ENCODE data around the gene HTR2B. TPM values are rescaled to one million over a fixed set of nuclear protein-coding genes. Genes with fewer than 3 reads are reported as not detected.

HTR2B gene
- total RNA-seq, 1 experiment from 2014 or later, result not detected

DNA sequence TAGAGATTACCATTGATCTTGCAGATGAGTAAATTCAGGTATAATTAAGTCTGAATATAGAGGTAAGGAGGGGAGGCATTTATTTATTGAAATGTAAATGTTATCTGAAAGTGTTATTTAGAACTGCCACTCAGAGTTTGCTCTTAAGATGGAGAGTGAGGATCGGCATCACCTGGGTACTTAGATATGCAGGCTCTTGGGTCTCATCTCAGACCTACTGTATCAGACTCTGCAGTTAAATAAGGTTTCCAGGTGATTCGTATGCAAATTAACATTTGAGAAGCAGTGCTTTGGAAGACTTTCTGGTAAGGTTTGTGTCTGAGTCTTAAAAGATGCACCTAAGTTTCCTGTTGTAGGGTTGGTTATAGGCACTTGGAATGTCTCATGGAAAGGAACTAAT, 9.2 kb downstream of the HTR2B start (continued):
- no peak for TF ChIP-seq ZNF423 (CRISPR knock-in tag; IDR thresholded peaks at IDR 0.05)
- TF ChIP-seq ZNF138 (CRISPR knock-in tag; conservative IDR thresholded peaks at IDR 0.05), result no peak
- no peak for TF ChIP-seq FOXK1 (CRISPR knock-in tag; IDR thresholded peaks at IDR 0.05)
- TF ChIP-seq, protein P1, sequence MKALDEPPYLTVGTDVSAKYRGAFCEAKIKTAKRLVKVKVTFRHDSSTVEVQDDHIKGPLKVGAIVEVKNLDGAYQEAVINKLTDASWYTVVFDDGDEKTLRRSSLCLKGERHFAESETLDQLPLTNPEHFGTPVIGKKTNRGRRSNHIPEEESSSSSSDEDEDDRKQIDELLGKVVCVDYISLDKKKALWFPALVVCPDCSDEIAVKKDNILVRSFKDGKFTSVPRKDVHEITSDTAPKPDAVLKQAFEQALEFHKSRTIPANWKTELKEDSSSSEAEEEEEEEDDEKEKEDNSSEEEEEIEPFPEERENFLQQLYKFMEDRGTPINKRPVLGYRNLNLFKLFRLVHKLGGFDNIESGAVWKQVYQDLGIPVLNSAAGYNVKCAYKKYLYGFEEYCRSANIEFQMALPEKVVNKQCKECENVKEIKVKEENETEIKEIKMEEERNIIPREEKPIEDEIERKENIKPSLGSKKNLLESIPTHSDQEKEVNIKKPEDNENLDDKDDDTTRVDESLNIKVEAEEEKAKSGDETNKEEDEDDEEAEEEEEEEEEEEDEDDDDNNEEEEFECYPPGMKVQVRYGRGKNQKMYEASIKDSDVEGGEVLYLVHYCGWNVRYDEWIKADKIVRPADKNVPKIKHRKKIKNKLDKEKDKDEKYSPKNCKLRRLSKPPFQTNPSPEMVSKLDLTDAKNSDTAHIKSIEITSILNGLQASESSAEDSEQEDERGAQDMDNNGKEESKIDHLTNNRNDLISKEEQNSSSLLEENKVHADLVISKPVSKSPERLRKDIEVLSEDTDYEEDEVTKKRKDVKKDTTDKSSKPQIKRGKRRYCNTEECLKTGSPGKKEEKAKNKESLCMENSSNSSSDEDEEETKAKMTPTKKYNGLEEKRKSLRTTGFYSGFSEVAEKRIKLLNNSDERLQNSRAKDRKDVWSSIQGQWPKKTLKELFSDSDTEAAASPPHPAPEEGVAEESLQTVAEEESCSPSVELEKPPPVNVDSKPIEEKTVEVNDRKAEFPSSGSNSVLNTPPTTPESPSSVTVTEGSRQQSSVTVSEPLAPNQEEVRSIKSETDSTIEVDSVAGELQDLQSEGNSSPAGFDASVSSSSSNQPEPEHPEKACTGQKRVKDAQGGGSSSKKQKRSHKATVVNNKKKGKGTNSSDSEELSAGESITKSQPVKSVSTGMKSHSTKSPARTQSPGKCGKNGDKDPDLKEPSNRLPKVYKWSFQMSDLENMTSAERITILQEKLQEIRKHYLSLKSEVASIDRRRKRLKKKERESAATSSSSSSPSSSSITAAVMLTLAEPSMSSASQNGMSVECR (CRISPR knock-in tag; IDR thresholded peaks at IDR 0.05; ENCODE audit: borderline replicate concordance), result no peak
- TF ChIP-seq ESRRA (CRISPR knock-in tag; IDR thresholded peaks at IDR 0.05; ENCODE audit: borderline replicate concordance), result no peak

GRCh38 chr2:231113489-231113888, 11.4 kb downstream of the HTR2B start:
- POLR2A ChIA-PET, result no interaction called here
- no peaks in the 10 kb centered on the region for H3K9me3 Mint-ChIP-seq
- H3K36me3 Mint-ChIP-seq, result peaks cover 11% of the 10 kb centered on the region
- H3K4me1 Mint-ChIP-seq, result peaks cover 23% of the 10 kb centered on the region
- CTCF ChIA-PET, result interaction anchor here (0.9 to 1.4 kb wide), 2 partner anchors 9 to 17 kb away, joined by 3 to 4 read pairs; no protein-coding TSS in a partner anchor
- no peak for TF ChIP-seq ERG (CRISPR knock-in tag; IDR thresholded peaks at IDR 0.05)
- TF ChIP-seq TEAD1 (CRISPR knock-in tag; IDR thresholded peaks at IDR 0.05), result no peak
- TF ChIP-seq CBFB (CRISPR knock-in tag; IDR thresholded peaks at IDR 0.05; ENCODE audit: low read depth), result no peak
- TF ChIP-seq, protein P2, sequence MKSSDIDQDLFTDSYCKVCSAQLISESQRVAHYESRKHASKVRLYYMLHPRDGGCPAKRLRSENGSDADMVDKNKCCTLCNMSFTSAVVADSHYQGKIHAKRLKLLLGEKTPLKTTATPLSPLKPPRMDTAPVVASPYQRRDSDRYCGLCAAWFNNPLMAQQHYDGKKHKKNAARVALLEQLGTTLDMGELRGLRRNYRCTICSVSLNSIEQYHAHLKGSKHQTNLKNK (CRISPR knock-in tag; IDR thresholded peaks at IDR 0.05), result no peak
- no peak for TF ChIP-seq NFATC4 (CRISPR knock-in tag; IDR thresholded peaks at IDR 0.05)
- TF ChIP-seq, protein P3, sequence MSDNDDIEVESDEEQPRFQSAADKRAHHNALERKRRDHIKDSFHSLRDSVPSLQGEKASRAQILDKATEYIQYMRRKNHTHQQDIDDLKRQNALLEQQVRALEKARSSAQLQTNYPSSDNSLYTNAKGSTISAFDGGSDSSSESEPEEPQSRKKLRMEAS (CRISPR knock-in tag; IDR thresholded peaks at IDR 0.05), result no peak
- no peak for TF ChIP-seq ETV6 (CRISPR knock-in tag; IDR thresholded peaks at IDR 0.05)
- no peak for TF ChIP-seq IRF1 (CRISPR knock-in tag; IDR thresholded peaks at IDR 0.05)
- no peak for TF ChIP-seq ZBTB43 (CRISPR knock-in tag; IDR thresholded peaks at IDR 0.05)
- no peak for TF ChIP-seq E2F1 (CRISPR knock-in tag; IDR thresholded peaks at IDR 0.05)
- ATAC-seq, result peak; percentile 66
- no peak overlapping the region for H3K4me3 Mint-ChIP-seq
- 0 out of 2 replicates have a peak overlapping the region, but pooled peaks have one; percentile 21 for H3K27ac Mint-ChIP-seq
- H3K27me3 Mint-ChIP-seq (ENCODE audit: low read depth), result no peaks in the 10 kb centered on the region
- DNase-seq (ENCODE audit: low spot score), result no peak
